Raji (cell line): Measurements from ENCODE around the gene SMYD2.

Experiments used
- POLR2A ChIP-seq: IDR thresholded peaks from 2 replicates; pipeline ENCODE4 v1.6.1; 2011; ENCODE audit warnings: low read depth, low read length, control low read depth; ENCODE audit not compliant: insufficient read depth

SMYD2 gene

DNA sequence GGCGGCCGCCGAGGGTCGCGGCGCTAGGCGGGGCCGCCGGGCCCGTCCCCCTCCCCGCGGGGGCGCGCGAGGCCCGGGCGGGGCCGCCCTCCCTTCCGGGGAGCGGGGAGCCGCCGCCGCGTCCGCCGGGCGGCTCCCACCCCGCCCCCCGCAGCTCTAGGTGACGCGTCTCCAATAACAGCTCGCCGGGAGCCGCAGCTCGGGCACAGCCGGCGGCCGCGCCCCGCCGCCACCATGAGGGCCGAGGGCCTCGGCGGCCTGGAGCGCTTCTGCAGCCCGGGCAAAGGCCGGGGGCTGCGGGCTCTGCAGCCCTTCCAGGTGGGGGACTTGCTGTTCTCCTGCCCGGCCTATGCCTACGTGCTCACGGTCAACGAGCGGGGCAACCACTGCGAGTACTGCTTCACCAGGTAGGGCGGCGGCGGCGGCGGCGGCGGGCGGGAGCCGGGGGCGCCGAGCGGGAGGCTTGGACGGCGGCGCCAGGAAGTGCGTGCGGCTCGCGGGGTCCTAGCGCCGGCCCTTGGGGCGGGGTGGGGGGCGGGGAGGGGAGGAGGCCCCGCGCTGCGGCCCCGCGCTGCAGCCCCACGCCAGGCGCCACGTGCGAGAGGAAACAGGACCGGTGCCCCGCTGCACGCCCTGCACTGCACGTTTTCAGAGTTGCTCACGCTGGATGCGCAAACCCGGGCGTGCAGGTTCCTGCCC lies at the start of gene SMYD2:
Gene SMYD2 (plus strand): TSS at position 139 of the 699 bp plus-strand sequence. CDS start 96 bp downstream, at position 235.
- TF ChIP-seq POLR2A: peak; percentile 62

- no peak for TF ChIP-seq POLR2A
Measured at GRCh38 chr1:214233856-214234634, 46.9 kb upstream of the SMYD2 start.

DNA sequence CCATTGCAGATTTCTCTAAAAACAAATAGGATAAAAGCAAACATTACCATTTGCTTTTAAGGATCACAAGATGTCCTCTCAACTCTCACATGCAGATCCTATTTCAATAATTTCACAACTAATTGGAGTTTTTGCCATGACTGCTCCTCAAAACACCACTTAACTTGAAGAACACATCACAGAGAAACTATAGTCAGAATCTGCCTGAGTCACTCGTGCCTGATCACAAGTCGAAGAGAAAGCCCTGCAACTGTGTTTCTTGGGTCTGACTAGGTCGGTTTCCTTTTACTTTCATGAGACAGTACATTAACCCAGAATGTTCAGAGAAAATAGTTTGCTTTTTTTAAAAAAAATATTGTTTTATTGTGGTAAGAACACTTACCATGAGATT lies 46.3 kb upstream of the SMYD2 start:
- no peak for TF ChIP-seq POLR2A

DNA sequence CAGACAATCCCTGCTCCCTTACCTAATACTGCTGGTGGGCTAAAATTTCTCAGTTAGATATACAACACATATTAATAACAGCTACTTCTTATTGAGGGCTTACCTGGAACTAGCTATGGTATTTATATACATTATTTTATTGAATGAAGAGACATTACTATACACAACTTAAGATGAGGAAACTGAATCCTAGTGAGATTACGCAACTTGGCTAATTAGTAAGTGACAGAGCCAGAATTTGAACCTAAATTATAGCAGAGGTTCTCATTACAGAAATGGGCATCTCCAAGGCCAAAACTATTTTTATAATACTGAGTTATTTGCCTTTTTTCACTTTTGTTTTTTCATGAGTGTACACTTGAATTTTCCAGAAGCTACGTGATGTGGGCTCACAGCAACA lies 44.5 kb upstream of the SMYD2 start:
- no peak for TF ChIP-seq POLR2A

DNA sequence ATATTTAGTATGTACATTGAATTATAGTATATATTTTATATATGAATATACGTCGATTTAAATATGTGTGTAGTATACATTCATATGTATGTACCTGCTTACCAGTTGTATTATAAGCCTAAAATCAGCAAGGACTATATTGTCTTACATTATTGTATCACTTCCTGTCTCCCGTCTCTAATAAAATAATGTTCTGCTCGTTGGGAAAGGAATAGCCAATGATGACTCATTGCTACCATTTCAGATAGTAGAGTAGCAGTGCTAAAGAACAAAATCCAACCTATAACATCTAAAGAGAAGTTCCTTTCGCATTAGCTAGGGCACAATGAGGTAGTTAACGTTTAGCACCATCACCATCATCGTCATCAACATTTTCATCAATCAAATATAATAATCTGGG lies 39.9 kb upstream of the SMYD2 start:
- no peak for TF ChIP-seq POLR2A

DNA sequence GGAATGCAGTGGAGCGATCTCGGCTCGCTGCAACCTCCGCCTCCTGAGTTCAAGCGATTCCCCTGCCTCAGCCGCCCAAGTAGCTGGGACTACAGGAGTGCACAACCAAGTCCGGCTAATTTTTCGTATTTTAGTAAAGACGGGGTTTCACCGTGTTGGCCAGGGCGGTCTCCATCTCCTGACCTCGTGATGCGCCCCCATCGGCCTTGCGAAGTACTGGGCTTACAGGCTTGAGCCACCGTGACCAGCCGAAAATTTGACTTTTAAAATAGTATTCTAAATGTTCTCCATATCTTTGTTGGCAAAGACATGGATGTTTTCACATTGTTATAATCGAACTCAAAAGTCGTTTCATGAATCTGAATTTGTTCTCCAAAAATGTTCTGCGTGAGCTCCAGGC lies 36.7 kb upstream of the SMYD2 start:
- no peak for TF ChIP-seq POLR2A

- TF ChIP-seq POLR2A: no peak
Measured at GRCh38 chr1:214244841-214245240, 36.1 kb upstream of the SMYD2 start.

DNA sequence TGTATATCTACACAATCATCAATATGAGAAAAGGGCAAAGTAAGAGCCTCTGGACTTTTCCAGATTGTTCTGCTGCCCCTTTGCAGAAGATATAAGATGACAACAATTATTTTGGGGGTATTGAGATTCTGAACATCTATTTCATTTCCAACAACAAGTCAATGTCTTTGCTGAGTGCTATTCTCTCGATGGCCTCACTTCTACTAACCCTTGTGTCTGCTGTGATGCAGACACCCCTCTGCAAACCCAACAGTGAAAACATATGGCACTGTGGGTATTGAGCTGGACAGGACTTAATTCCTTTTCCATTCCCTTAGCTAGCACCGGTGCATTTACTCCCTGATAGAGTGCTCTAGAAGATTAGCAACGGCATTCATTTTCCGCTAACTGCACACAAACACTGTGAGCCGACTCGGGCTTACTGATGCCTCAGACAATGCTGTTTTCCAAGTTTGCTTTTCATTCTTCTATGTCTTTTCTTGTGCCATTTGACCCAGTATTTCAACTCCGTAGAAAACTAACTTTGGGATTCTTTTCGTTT lies 33.4 kb upstream of the SMYD2 start:
- no peak for TF ChIP-seq POLR2A

GRCh38 chr1:214248311-214249085 lies 32.5 kb upstream of the SMYD2 start:
- no peak for TF ChIP-seq POLR2A

- no peak for TF ChIP-seq POLR2A
Measured at GRCh38 chr1:214249651-214250050, 31.3 kb upstream of the SMYD2 start.

DNA sequence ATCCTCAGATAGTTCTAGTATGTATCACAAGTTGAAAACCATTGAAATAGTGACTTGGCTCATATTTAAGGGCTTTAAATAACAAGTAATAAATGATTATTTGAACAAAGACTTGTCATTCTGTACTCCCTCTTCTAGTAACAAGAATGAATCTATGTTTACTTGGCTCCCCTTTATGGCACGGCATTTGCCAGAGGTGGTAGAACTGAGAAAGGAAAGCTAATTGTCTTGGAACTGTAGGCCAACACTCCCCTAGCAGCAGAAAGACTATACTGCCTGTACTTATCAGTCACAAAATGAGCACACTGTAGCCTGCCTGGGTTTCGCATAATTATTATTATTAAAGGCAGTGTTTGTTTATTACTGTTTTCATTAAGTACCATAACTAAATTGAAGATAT lies 29.6 kb upstream of the SMYD2 start:
- TF ChIP-seq POLR2A: no peak

DNA sequence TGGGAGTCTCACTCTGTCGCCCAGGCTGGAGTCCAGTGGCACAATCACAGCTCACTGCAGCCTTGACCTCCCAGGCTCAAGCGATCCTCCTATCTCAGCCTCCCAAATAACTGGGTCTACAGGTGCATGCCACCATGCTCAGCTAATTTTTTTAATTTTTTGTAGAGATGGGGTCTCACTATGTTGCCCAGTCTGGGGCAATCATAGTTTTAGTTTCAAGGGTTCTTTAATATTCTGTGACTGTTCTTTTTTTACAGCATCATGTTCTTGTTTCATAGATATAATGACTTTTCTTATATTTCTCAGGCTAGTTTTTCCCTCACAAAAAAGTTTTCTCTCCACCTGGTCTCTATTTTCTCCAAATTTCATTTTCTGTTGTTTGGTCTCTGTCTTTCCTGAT lies 25.4 kb upstream of the SMYD2 start:
- TF ChIP-seq POLR2A: no peak

DNA sequence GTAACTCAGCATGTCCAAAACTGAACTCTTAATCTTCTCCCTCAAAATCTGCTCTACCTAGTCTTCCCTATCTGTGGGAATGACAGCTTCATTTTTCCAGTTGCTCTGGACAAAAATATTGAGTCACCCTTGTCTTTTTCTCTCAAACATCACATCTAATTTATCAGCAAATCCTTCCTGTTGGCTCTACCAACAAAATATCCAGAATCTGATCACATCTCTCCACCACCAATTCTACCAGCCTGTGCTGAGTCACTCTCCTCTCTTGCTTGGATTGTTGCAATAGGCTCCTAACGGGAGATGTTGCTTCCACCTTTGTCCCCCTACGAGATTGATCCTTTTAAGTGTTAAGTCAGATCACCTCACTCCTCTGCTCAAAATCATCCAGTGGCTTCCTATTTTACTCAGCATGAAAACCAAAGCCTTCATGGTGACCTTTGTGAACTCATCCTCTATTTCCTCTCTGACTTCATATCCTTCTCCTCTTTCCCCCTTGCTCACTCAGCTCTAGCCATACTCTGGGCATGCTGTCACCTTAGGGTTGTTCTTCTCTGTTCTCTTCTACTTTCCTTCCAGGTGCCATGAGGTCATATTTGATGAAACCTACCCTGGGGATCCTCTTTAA lies 21.5 kb upstream of the SMYD2 start:
- no peak for TF ChIP-seq POLR2A

GRCh38 chr1:214260561-214261205 lies 20.3 kb upstream of the SMYD2 start:
- no peak for TF ChIP-seq POLR2A

DNA sequence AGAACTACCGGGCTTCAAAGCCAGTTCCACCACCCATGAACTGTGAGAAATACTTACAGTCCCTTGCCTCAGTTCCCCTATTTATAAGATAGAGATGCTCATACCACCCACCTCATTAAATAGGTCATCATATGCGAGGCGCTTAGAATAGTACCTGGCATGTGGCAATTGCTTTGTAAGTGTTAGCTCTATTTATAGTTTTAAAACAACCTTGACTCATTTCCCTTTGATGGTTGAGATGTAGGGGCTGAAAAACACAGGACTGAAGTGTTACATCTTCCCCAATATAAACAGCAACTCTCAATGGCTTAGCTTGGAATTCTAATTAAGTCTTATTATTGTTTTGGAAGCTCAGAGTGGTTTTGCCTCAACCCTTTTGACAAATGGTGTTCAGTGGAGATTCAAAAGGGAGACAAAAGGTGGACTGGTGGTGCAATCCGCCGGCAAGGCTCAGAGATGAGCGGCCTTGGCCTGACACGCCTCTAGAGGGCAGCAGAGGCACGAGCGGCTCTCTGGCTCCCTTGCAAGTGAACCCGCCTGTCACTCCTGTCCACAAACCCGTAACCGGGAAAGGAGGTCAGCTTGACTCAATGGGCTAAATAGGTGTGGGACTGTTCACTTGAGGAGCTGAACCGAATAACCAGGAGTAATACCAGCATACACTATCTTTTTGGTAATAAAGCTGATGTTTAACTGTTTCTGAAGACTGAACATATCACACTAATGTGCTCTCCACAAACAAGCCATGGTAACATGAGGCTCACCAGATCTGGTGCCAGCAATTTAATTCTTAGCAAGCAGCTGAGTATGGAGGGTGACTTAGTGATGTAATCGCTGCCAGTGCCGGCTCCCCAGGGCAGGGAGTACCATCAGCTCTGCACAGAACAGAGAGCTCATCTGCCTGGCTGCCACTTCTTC lies 19.5 kb upstream of the SMYD2 start:
- no peak for TF ChIP-seq POLR2A
